HuH-7 (cell line): Measurements from ENCODE around the gene SPATC1L.
"Not testable (repeated sequence)": the region's sequence is repeated elsewhere in the genome, so short reads cannot be mapped to it uniquely, and the experiment has no call there.

Experiments
- DNase-seq: peaks from one replicate; pipeline ENCODE4 v3.0.0; 2011; ENCODE audit warnings: low spot score

SPATC1L gene

GRCh38 chr21:46183337-46183909, 836 bp downstream of the SPATC1L start:
- not testable (repeated sequence) for DNase-seq

GRCh38 chr21:46182548-46183336, 1.5 kb downstream of the SPATC1L start:
- no peak for DNase-seq

- no peak for DNase-seq
Measured at GRCh38 chr21:46181953-46182547, 2.2 kb downstream of the SPATC1L start.

GRCh38 chr21:46181436-46181835, 2.8 kb downstream of the SPATC1L start:
- DNase-seq: no peak

GRCh38 chr21:46180778-46181391, 3.4 kb downstream of the SPATC1L start:
- DNase-seq: no peak

GRCh38 chr21:46180079-46180722, 4.1 kb downstream of the SPATC1L start:
- no peak for DNase-seq

GRCh38 chr21:46179708-46180078, 4.6 kb downstream of the SPATC1L start:
- DNase-seq: no peak

- no peak for DNase-seq
Measured at GRCh38 chr21:46178961-46179360, 5.3 kb downstream of the SPATC1L start.

GRCh38 chr21:46176443-46177129, 7.7 kb downstream of the SPATC1L start:
- DNase-seq: not testable (repeated sequence)

- no peak for DNase-seq
Measured at GRCh38 chr21:46173573-46173972, 10.7 kb downstream of the SPATC1L start.

- no peak for DNase-seq
Measured at GRCh38 chr21:46172863-46173528, 11.3 kb downstream of the SPATC1L start.

- DNase-seq: no peak
Measured at GRCh38 chr21:46171996-46172862, 12.0 kb downstream of the SPATC1L start.

- no peak for DNase-seq
Measured at GRCh38 chr21:46171585-46171984, 12.7 kb downstream of the SPATC1L start.

GRCh38 chr21:46170436-46171193, 13.6 kb downstream of the SPATC1L start:
- not testable (repeated sequence) for DNase-seq

- DNase-seq: no peak
Measured at GRCh38 chr21:46168659-46169386, 15.4 kb downstream of the SPATC1L start.

GRCh38 chr21:46168238-46168637, 16.0 kb downstream of the SPATC1L start:
- no peak for DNase-seq

- DNase-seq: no peak
Measured at GRCh38 chr21:46165098-46165497, 19.2 kb downstream of the SPATC1L start.

GRCh38 chr21:46163380-46163779, 20.9 kb downstream of the SPATC1L start:
- DNase-seq: no peak
